ENCODE results near the gene CT45A5. TPM values are rescaled to one million over a fixed set of nuclear protein-coding genes. Genes with fewer than 3 reads are reported as not detected.
"Not testable (repeated sequence)": the region's sequence is repeated elsewhere in the genome, so short reads cannot be mapped to it uniquely, and the experiment has no call there.

Gene CT45A5
- total RNA-seq: not detected in 2 replicates

- DNase-seq (ENCODE audit: low read depth): not testable (repeated sequence)
Observed at GRCh38 chrX:135785403-135785802, at the start of gene CT45A5. TSS of gene CT45A5 (minus strand) at chrX:135785503. CDS start at chrX:135781729, 3,774 bp downstream.

- DNase-seq (ENCODE audit: low read depth): not testable (repeated sequence)
Observed at GRCh38 chrX:135819912-135820311, 34.6 kb upstream of the CT45A5 start, which contains the start of gene CT45A2. TSS of gene CT45A2 (minus strand) at chrX:135820012. CDS start at chrX:135816265, 3,747 bp downstream.

GRCh38 chrX:135802687-135803086 is 17.4 kb upstream of the CT45A5 start, which contains the start of gene CT45A6:
TSS of gene CT45A6 (minus strand) at chrX:135802787. CDS start at chrX:135798993, 3,794 bp downstream.
- DNase-seq (ENCODE audit: low read depth): not testable (repeated sequence)

GRCh38 chrX:135768091-135768490 is 17.2 kb downstream of the CT45A5 start, which contains the start of gene CT45A3:
TSS of gene CT45A3 (minus strand) at chrX:135768191. CDS start at chrX:135764444, 3,747 bp downstream.
- not testable (repeated sequence) for DNase-seq (ENCODE audit: low read depth)

- DNase-seq (ENCODE audit: low read depth): not testable (repeated sequence)
Observed at GRCh38 chrX:135744739-135745138, 40.6 kb downstream of the CT45A5 start.

GRCh38 chrX:135741192-135741715 is 44.0 kb downstream of the CT45A5 start:
- DNase-seq (ENCODE audit: low read depth): no peak

- no peak for DNase-seq (ENCODE audit: low read depth)
Observed at GRCh38 chrX:135740681-135741149, 44.6 kb downstream of the CT45A5 start.

- no peak for DNase-seq (ENCODE audit: low read depth)
Observed at GRCh38 chrX:135737366-135738071, 47.8 kb downstream of the CT45A5 start.

GRCh38 chrX:135734666-135735065 is 50.6 kb downstream of the CT45A5 start:
- not testable (repeated sequence) for DNase-seq (ENCODE audit: low read depth)

Other genes with a start within 250 kb of the CT45A5 start
- not detected in 2 replicates for gene CT45A1, start 71.9 kb downstream of the CT45A5 start, total RNA-seq
- gene CT45A3, start 17.3 kb downstream of the CT45A5 start, total RNA-seq: not detected in 2 replicates
- gene CT45A6, start 17.3 kb upstream of the CT45A5 start, total RNA-seq: not detected in 2 replicates
- not detected in 2 replicates for gene CT45A2, start 34.5 kb upstream of the CT45A5 start, total RNA-seq
- gene CT45A7, start 51.8 kb upstream of the CT45A5 start, total RNA-seq: not detected in 2 replicates
- gene CT45A8, start 69.0 kb upstream of the CT45A5 start, total RNA-seq: not detected in 2 replicates
- not detected in 2 replicates for gene CT45A9, start 86.3 kb upstream of the CT45A5 start, total RNA-seq
- not detected in 2 replicates for gene CT45A10, start 107.9 kb upstream of the CT45A5 start, total RNA-seq
- gene SAGE1, start 108.2 kb upstream of the CT45A5 start, total RNA-seq: not detected in 2 replicates
- gene MMGT1, start 188.5 kb upstream of the CT45A5 start, total RNA-seq: 10.2 and 21.0 TPM in 2 replicates
- gene SLC9A6, start 199.9 kb upstream of the CT45A5 start, total RNA-seq: 26.1 and 28.3 TPM in 2 replicates